Neural cell (in vitro differentiated cells): Measurements from ENCODE around the gene ANKS1A. TPM values are rescaled to one million over a fixed set of nuclear protein-coding genes. Genes with fewer than 3 reads are reported as not detected.
"Not testable (repeated sequence)": the region's sequence is repeated elsewhere in the genome, so short reads cannot be mapped to it uniquely, and the experiment has no call there.

ENCODE experiments used
- H2AFZ ChIP-seq: fragments of 200-600, 300-800 bp; sonication (generic), shearing (Covaris generic); 2 replicates; pipeline ENCODE4 v1.6.0; 2014; ENCODE audit warnings: low read depth, mild to moderate bottlenecking, antibody characterized with exemption, low read length, moderate library complexity
- H3F3A ChIP-seq: fragments of 200-600 bp; shearing (Covaris generic); 2 replicates; pipeline ENCODE4 v1.6.1; 2016; ENCODE audit warnings: mild to moderate bottlenecking, moderate library complexity, mixed read lengths, antibody characterized with exemption, low read length; ENCODE audit not compliant: insufficient read depth, poor library complexity, severe bottlenecking
- H3K27ac ChIP-seq: fragments of 200-600, 300-800 bp; sonication (generic), shearing (Covaris generic); 2 replicates; pipeline ENCODE4 v1.5.1; 2014; ENCODE audit warnings: mild to moderate bottlenecking, low read length, moderate library complexity
- H3K27me3 ChIP-seq: fragments of 300-800, 200-600 bp; sonication (generic), shearing (Covaris generic); 2 replicates; pipeline ENCODE4 v1.6.0; 2014; ENCODE audit warnings: mild to moderate bottlenecking, low read depth, low read length, moderate library complexity; ENCODE audit not compliant: insufficient read depth
- H3K36me3 ChIP-seq: fragments of 300-800, 200-600 bp; sonication (generic), shearing (Covaris generic); 2 replicates; pipeline ENCODE4 v1.5.1; 2014; ENCODE audit warnings: mild to moderate bottlenecking, antibody characterized with exemption, low read length, moderate library complexity; ENCODE audit not compliant: insufficient read depth
- H3K4me2 ChIP-seq: fragments of 300-800, 200-600 bp; sonication (generic), shearing (Covaris generic); 2 replicates; pipeline ENCODE4 v1.6.0; 2014; ENCODE audit warnings: mild to moderate bottlenecking, low read length
- H3K4me3 ChIP-seq: fragments of 300-800, 200-600 bp; sonication (generic), shearing (Covaris generic); 2 replicates; pipeline ENCODE4 v1.5.1; 2014; ENCODE audit warnings: mild to moderate bottlenecking, low read length, moderate library complexity
- H3K79me2 ChIP-seq: fragments of 200-600 bp; shearing (Covaris generic); replicated peaks from 2 replicates; pipeline ENCODE4 v1.6.0; 2014; ENCODE audit warnings: mild to moderate bottlenecking, low read length, moderate library complexity; ENCODE audit not compliant: insufficient read depth
- H3K9ac ChIP-seq: fragments of 300-800, 200-600 bp; sonication (generic), shearing (Covaris generic); 2 replicates; pipeline ENCODE4 v1.6.1; 2016; ENCODE audit warnings: mild to moderate bottlenecking, low read length, mixed read lengths
- H3K9me2 ChIP-seq: fragments of 200-600 bp; shearing (Covaris generic); 2 replicates; pipeline ENCODE4 v1.6.1; 2016; ENCODE audit warnings: mild to moderate bottlenecking, low read length, mixed read lengths; ENCODE audit not compliant: insufficient read depth
- H3K9me3 ChIP-seq: fragments of 200-600, 300-800 bp; sonication (generic), shearing (Covaris generic); 2 replicates; pipeline ENCODE4 v1.6.1; 2016; ENCODE audit warnings: mild to moderate bottlenecking, mixed run types, low read length, moderate library complexity, mixed read lengths
- H4K20me1 ChIP-seq: fragments of 200-600 bp; shearing (Covaris generic); 2 replicates; pipeline ENCODE4 v1.6.1; 2016; ENCODE audit warnings: mild to moderate bottlenecking, mixed run types; ENCODE audit not compliant: insufficient read depth
- EP300 ChIP-seq: fragments of 450-650 bp; conservative IDR thresholded peaks from 2 replicates; pipeline ENCODE4 v1.6.1; 2014; ENCODE audit warnings: antibody characterized with exemption, mild to moderate bottlenecking, moderate library complexity; ENCODE audit not compliant: poor library complexity, severe bottlenecking
- EZH2 ChIP-seq: fragments of 200-600, 300-800 bp; shearing (Covaris generic), sonication (generic); IDR thresholded peaks from 2 replicates; pipeline ENCODE4 v1.6.1; 2014; ENCODE audit warnings: antibody characterized with exemption, low read length, borderline replicate concordance, mild to moderate bottlenecking; ENCODE audit not compliant: insufficient read depth, poor library complexity, severe bottlenecking
- MXI1 ChIP-seq: fragments of 450-650 bp; conservative IDR thresholded peaks from 2 replicates; pipeline ENCODE4 v1.6.1; 2014; ENCODE audit warnings: antibody characterized with exemption, mild to moderate bottlenecking; ENCODE audit not compliant: poor library complexity, severe bottlenecking
- POLR2AphosphoS5 ChIP-seq: IDR thresholded peaks from 2 replicates; pipeline ENCODE4 v1.6.1; 2012
- RAD21 ChIP-seq: fragments of 450-650 bp; conservative IDR thresholded peaks from 2 replicates; pipeline ENCODE4 v1.6.1; 2014; ENCODE audit warnings: antibody characterized with exemption, mild to moderate bottlenecking, moderate library complexity
- REST ChIP-seq: IDR thresholded peaks from 2 replicates; pipeline ENCODE4 v1.6.1; 2012; ENCODE audit warnings: borderline replicate concordance
- SMC3 ChIP-seq: fragments of 450-650 bp; conservative IDR thresholded peaks from 2 replicates; pipeline ENCODE4 v1.6.1; 2014; ENCODE audit warnings: antibody characterized with exemption, mild to moderate bottlenecking, moderate library complexity; ENCODE audit not compliant: poor library complexity
- TAF1 ChIP-seq: IDR thresholded peaks from 2 replicates; pipeline ENCODE4 v1.6.1; 2012; ENCODE audit warnings: low read depth
- polyA plus RNA-seq: library from polyadenylated mRNA; depleted of rRNA; stranded (reverse); fragments of >200 nt; gene quantifications from 2 replicates; pipeline ENCODE4 v1.2.3, GENCODE V29; 2014
- TF ChIP-seq, protein P1 (sequence below): fragments of 450-650 bp; IDR thresholded peaks from 2 replicates; pipeline ENCODE4 v1.5.1; 2014; ENCODE audit warnings: antibody characterized with exemption, mild to moderate bottlenecking, moderate library complexity; ENCODE audit not compliant: poor library complexity, severe bottlenecking

Gene ANKS1A
- polyA plus RNA-seq, 1 donor from 2014 or later: 22.6 TPM

- Histone ChIP-seq H3K79me2 (no peaks in the 10 kb centered on the region), H3K27ac (no peak overlapping the region), H4K20me1 (no peaks in the 10 kb centered on the region), H3K27me3 (no peaks in the 10 kb centered on the region), H3K4me3 (no peak overlapping the region), H3K4me2 (no peak overlapping the region), H3K9ac (no peak overlapping the region), H3K9me3 (no peaks in the 10 kb centered on the region), H2AFZ (no peak overlapping the region), H3K9me2 (no peaks in the 10 kb centered on the region), H3K36me3 (peaks cover 3% of the 10 kb centered on the region), H3F3A (no peaks in the 10 kb centered on the region)
- no peak for TF ChIP-seq POLR2AphosphoS5
- TF ChIP-seq, protein P1, sequence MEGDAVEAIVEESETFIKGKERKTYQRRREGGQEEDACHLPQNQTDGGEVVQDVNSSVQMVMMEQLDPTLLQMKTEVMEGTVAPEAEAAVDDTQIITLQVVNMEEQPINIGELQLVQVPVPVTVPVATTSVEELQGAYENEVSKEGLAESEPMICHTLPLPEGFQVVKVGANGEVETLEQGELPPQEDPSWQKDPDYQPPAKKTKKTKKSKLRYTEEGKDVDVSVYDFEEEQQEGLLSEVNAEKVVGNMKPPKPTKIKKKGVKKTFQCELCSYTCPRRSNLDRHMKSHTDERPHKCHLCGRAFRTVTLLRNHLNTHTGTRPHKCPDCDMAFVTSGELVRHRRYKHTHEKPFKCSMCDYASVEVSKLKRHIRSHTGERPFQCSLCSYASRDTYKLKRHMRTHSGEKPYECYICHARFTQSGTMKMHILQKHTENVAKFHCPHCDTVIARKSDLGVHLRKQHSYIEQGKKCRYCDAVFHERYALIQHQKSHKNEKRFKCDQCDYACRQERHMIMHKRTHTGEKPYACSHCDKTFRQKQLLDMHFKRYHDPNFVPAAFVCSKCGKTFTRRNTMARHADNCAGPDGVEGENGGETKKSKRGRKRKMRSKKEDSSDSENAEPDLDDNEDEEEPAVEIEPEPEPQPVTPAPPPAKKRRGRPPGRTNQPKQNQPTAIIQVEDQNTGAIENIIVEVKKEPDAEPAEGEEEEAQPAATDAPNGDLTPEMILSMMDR: no peak
- TF ChIP-seq TAF1: no peak
- no peak for TF ChIP-seq EP300
- no peak for TF ChIP-seq EZH2
- TF ChIP-seq SMC3: no peak
- no peak for TF ChIP-seq RAD21
- no peak for TF ChIP-seq MXI1
- TF ChIP-seq REST: no peak
Observed at GRCh38 chr6:34994693-34995092, 105.6 kb downstream of the ANKS1A start.

- H3K79me2 ChIP-seq, H4K20me1 ChIP-seq, H3F3A ChIP-seq, H3K4me3 ChIP-seq, H3K9me3 ChIP-seq, H3K36me3 ChIP-seq, H2AFZ ChIP-seq, H3K4me2 ChIP-seq, H3K27me3 ChIP-seq, H3K9me2 ChIP-seq, H3K9ac ChIP-seq, H3K27ac ChIP-seq: not testable (repeated sequence)
Observed at GRCh38 chr6:34998417-34998816, 109.4 kb downstream of the ANKS1A start.

GRCh38 chr6:34999153-34999552 lies 110.1 kb downstream of the ANKS1A start:
- not testable (repeated sequence) for H3K4me2 ChIP-seq

DNA sequence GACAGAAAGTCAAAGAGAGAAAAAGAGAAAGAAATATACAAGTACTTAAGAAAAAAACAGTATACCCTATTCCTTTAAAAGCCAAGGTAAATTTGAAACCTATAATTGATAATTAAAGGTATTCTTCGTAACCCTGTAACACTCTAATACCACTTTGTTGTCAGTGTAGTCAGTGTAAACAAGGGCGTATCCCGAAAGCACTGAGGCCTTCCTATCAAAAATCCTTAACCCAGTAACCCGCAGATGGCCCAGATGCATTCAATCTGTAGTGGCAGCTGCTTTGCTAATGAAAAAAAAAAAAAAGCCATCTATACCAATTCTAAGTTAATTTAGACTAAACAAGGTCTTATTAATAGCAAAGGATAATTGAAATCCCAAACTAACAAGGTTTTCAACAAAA lies 110.9 kb downstream of the ANKS1A start:
- not testable (repeated sequence) for H3K27ac ChIP-seq, H2AFZ ChIP-seq, H3F3A ChIP-seq, H4K20me1 ChIP-seq, H3K4me2 ChIP-seq, H3K79me2 ChIP-seq, H3K27me3 ChIP-seq, H3K9me3 ChIP-seq, H3K4me3 ChIP-seq, H3K9ac ChIP-seq, H3K36me3 ChIP-seq, H3K9me2 ChIP-seq

More at GRCh38 chr6:34999153-34999552, 110.1 kb downstream of the ANKS1A start:
- H4K20me1 ChIP-seq, H3K27ac ChIP-seq, H3K4me3 ChIP-seq, H3K9ac ChIP-seq, H3K79me2 ChIP-seq, H3K36me3 ChIP-seq, H3F3A ChIP-seq, H3K27me3 ChIP-seq, H2AFZ ChIP-seq, H3K9me2 ChIP-seq, H3K9me3 ChIP-seq: not testable (repeated sequence)

DNA sequence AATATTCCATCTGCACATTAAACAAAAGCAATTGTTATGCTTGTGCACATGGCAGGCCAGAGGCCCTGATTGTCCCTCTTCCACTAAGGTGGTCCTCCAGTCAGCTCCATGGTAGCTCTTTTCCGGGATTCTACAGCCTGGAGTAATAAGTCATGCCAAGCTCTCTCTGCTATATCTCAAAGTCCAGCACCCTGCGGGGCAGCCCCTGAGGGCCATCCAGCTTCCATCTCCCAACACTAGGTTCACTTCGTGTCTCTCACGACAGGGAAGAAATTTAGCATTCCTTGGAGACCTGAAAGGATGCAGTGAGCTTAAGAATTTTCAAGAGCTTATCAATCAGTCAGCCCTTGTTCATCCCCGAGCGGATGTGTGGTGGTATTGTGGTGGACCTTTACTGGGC lies 112.3 kb downstream of the ANKS1A start:
- H3K4me2 ChIP-seq, H2AFZ ChIP-seq, H3K9ac ChIP-seq, H3K27me3 ChIP-seq, H3K9me3 ChIP-seq, H3K36me3 ChIP-seq, H3K4me3 ChIP-seq, H3K79me2 ChIP-seq, H4K20me1 ChIP-seq, H3F3A ChIP-seq, H3K9me2 ChIP-seq, H3K27ac ChIP-seq: not testable (repeated sequence)
